K562 (cell line): Measurements from ENCODE around the gene POP5. TPM values are rescaled to one million over a fixed set of nuclear protein-coding genes. Genes with fewer than 3 reads are reported as not detected.

Source experiments
- ATF1 ChIP-seq, 2 experiments: fragments of 450-650 bp in 1 of 2; IDR thresholded peaks; 2 replicates each; pipeline ENCODE4 v1.6.1; 2016; ENCODE audit warnings: missing compliant biosample characterization in 1 of 2, missing genetic modification characterization in 1 of 2
- CBX3 ChIP-seq, 2 experiments: IDR thresholded peaks; 1 replicate in 1 of 2; 2 replicates in 1 of 2; pipeline ENCODE4 v1.6.1; 2012; ENCODE audit warnings: inconsistent platforms in 2 of 2, low read length in 2 of 2, borderline replicate concordance in 1 of 2, control low read depth in 1 of 2
- DPF2 ChIP-seq: fragments of 450-650 bp; IDR thresholded peaks from 2 replicates; pipeline ENCODE4 v1.6.1; 2016
- EGR1 ChIP-seq: fragments of 450-650 bp; conservative IDR thresholded peaks from 2 replicates; pipeline ENCODE4 v1.6.1; 2017; ENCODE audit warnings: mild to moderate bottlenecking
- FOXJ3 ChIP-seq: sonication (generic); formaldehyde crosslinking; IDR thresholded peaks from 2 replicates; pipeline ENCODE4 v1.4.0; 2020; ENCODE audit warnings: mild to moderate bottlenecking, missing genetic modification reagents
- HMG20B ChIP-seq: fragments of 250-450 bp; sonication (Bioruptor Pico); IDR thresholded peaks from 2 replicates; pipeline ENCODE4 v1.5.0; 2021; ENCODE audit warnings: mild to moderate bottlenecking
- KDM5B ChIP-seq: fragments of 200-600 bp; sonication (generic); IDR thresholded peaks from 2 replicates; pipeline ENCODE4 v1.6.1; 2012; ENCODE audit warnings: low read depth, mild to moderate bottlenecking, moderate library complexity, low read length, control low read depth, inconsistent platforms; ENCODE audit not compliant: insufficient replicate concordance
- KHSRP ChIP-seq: fragments of 450-650 bp; IDR thresholded peaks from 2 replicates; pipeline ENCODE4 v1.6.1; 2017
- MEF2A ChIP-seq: IDR thresholded peaks from 2 replicates; pipeline ENCODE4 v1.6.1; 2011; ENCODE audit warnings: low read depth, mild to moderate bottlenecking, low read length, moderate library complexity; ENCODE audit not compliant: control insufficient read depth
- NR2C1 ChIP-seq, 2 experiments: fragments of 450-650 bp; IDR thresholded peaks; 2 replicates each; pipeline ENCODE4 v1.6.1; 2017; ENCODE audit warnings: mild to moderate bottlenecking in 2 of 2, antibody characterized with exemption in 1 of 2, inconsistent platforms in 1 of 2, missing compliant biosample characterization in 1 of 2, missing genetic modification characterization in 1 of 2
- POLR2A ChIP-seq: fragments of 450-650 bp; conservative IDR thresholded peaks from 2 replicates; pipeline ENCODE4 v1.6.1; 2016
- SMARCA4 ChIP-seq: fragments of 450-650 bp; IDR thresholded peaks from 2 replicates; pipeline ENCODE4 v1.6.1; 2016
- SP2 ChIP-seq: IDR thresholded peaks from 2 replicates; pipeline ENCODE4 v1.6.1; 2011; ENCODE audit warnings: mild to moderate bottlenecking, low read depth, low read length, moderate library complexity; ENCODE audit not compliant: poor library complexity, severe bottlenecking; ENCODE audit errors: extremely low read depth
- SRSF9 ChIP-seq: fragments of 200-400 bp; formaldehyde crosslinking; IDR thresholded peaks from 2 replicates; pipeline ENCODE4 v1.6.1; 2017; ENCODE audit warnings: low read depth, low read length, borderline replicate concordance
- TCF7 ChIP-seq: sonication (generic); IDR thresholded peaks from 2 replicates; pipeline ENCODE4 v1.6.1; 2016; ENCODE audit warnings: antibody characterized with exemption, borderline replicate concordance
- ZKSCAN8 ChIP-seq: fragments of 200-800 bp; sonication (Bioruptor generic); IDR thresholded peaks from 2 replicates; pipeline ENCODE4 v1.6.1; 2016; ENCODE audit warnings: missing genetic modification characterization, missing compliant biosample characterization
- polyA plus RNA-seq, 8 experiments: library from polyadenylated mRNA; depleted of rRNA in 4 of 8; stranded (reverse) in 5 of 8; unstranded in 3 of 8; fragments of >200 nt; fragmentation: Nextera tagmentation in 2 of 8; fragmentation: Illumina TruSeq in 1 of 8; extraction: Ambion mirVana in 2 of 8; extraction: Trizol in 1 of 8; gene quantifications; 2 replicates each; pipeline versions ENCODE4 v1.2.1 to v1.2.3, GENCODE V29; 2011 to 2014; ENCODE audit warnings: inconsistent platforms in 1 of 8, missing spikeins in 1 of 8
- total RNA-seq, 7 experiments: library from RNA; depleted of rRNA in 6 of 7; stranded (reverse); fragments of >200 nt in 6 of 7; fragmentation: Illumina TruSeq in 2 of 7; extraction: Trizol in 2 of 7; gene quantifications; 2 replicates each; pipeline versions ENCODE4 v1.2.1 to v1.2.3, GENCODE V29; 2011 to 2021; ENCODE audit warnings: low replicate concordance in 1 of 7
- TF ChIP-seq, protein P1 (sequence below), 3 experiments: IDR thresholded peaks in 2 of 3; conservative IDR thresholded peaks in 1 of 3; 2 replicates each; pipeline ENCODE4 v1.5.1; 2011 to 2012; ENCODE audit warnings: low read length in 3 of 3, mild to moderate bottlenecking in 3 of 3, control low read depth in 2 of 3, improper control_type of control experiment in 1 of 3, inconsistent platforms in 1 of 3, low read depth in 1 of 3, mixed read lengths in 1 of 3, moderate library complexity in 1 of 3; ENCODE audit not compliant: insufficient read depth in 2 of 3
- TF ChIP-seq, protein P2 (sequence below): fragments of 450-650 bp; formaldehyde crosslinking; IDR thresholded peaks from 2 replicates; pipeline ENCODE4 v1.4.0; 2020; ENCODE audit warnings: mild to moderate bottlenecking, moderate library complexity
- TF ChIP-seq, protein P3 (sequence below): fragments of 250-450 bp; sonication (Bioruptor Pico); IDR thresholded peaks from 2 replicates; pipeline ENCODE4 v1.4.0; 2020; ENCODE audit warnings: mild to moderate bottlenecking, moderate library complexity, borderline replicate concordance
- TF ChIP-seq, protein P4 (sequence below), 2 experiments: fragments of 450-650 bp; conservative IDR thresholded peaks; 2 replicates each; pipeline ENCODE4 v1.6.1; 2017; ENCODE audit warnings: mild to moderate bottlenecking in 2 of 2, moderate library complexity in 2 of 2
- TF ChIP-seq, protein P5 (sequence below): fragments of 450-650 bp; IDR thresholded peaks from 2 replicates; pipeline ENCODE4 v1.6.1; 2016; ENCODE audit warnings: low read depth, mild to moderate bottlenecking, moderate library complexity

POP5 gene
- total and polyA plus RNA-seq, 9 of the 15 experiments (the other 6 are each of a cell fraction or from before 2014, with no cell fraction given), result 57.5 to 253 (median 73.8) TPM

DNA sequence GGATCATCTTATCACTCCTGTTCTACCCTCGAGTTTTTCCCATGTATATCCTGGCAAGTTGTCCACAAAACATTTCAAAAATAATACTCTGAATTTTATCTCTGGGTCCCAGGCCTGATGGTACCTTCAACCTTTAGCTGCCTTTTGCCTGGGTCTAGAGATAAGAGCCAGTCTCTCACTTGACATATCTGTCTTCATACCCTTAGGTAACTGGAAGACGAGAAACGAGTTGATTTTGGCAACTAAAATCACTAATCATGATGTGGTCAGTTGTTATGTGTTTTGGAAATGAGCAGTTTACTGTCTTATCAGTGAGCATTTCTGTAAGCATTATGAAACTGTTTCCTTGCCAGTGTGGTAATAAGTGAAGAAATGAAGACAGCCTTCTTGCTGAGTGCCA, 40.8 kb downstream of the POP5 start (continued):
- TF ChIP-seq NR2C1 (IDR thresholded peaks at IDR 0.05) (peak; percentile 68), NR2C1 (tag; IDR thresholded peaks at IDR 0.05) (peak; percentile 83), DPF2 (peak; percentile 99), FOXJ3 (CRISPR knock-in tag) (no peak), KDM5B (no peak), MEF2A (no peak), HMG20B (CRISPR knock-in tag) (no peak), POLR2A (no peak), SMARCA4 (peak; percentile 99), ZKSCAN8 (CRISPR knock-in tag) (peak; percentile 83), KHSRP (peak; percentile 89), SRSF9 (no peak), EGR1 (no peak), CBX3 (IDR thresholded peaks at IDR 0.05; ENCODE audit: borderline replicate concordance in 1 of 2, low read length in 2 of 2) (peak in 1 of 2 experiments; percentile 37; a peak in 1 of 3 replicates), TCF7 (no peak), SP2 (no peak), ATF1 (CRISPR knock-in tag; IDR thresholded peaks at IDR 0.05) (no peak), ATF1 (tag; IDR thresholded peaks at IDR 0.05) (peak; percentile 71)
- TF ChIP-seq, protein P1, sequence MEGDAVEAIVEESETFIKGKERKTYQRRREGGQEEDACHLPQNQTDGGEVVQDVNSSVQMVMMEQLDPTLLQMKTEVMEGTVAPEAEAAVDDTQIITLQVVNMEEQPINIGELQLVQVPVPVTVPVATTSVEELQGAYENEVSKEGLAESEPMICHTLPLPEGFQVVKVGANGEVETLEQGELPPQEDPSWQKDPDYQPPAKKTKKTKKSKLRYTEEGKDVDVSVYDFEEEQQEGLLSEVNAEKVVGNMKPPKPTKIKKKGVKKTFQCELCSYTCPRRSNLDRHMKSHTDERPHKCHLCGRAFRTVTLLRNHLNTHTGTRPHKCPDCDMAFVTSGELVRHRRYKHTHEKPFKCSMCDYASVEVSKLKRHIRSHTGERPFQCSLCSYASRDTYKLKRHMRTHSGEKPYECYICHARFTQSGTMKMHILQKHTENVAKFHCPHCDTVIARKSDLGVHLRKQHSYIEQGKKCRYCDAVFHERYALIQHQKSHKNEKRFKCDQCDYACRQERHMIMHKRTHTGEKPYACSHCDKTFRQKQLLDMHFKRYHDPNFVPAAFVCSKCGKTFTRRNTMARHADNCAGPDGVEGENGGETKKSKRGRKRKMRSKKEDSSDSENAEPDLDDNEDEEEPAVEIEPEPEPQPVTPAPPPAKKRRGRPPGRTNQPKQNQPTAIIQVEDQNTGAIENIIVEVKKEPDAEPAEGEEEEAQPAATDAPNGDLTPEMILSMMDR (IDR thresholded peaks at IDR 0.05 in 2 of 3, conservative IDR thresholded peaks at IDR 0.05 in 1 of 3; ENCODE audit: insufficient read depth in 2 of 3, low read depth in 1 of 3, low read length in 3 of 3), result no peak
- TF ChIP-seq, protein P2, sequence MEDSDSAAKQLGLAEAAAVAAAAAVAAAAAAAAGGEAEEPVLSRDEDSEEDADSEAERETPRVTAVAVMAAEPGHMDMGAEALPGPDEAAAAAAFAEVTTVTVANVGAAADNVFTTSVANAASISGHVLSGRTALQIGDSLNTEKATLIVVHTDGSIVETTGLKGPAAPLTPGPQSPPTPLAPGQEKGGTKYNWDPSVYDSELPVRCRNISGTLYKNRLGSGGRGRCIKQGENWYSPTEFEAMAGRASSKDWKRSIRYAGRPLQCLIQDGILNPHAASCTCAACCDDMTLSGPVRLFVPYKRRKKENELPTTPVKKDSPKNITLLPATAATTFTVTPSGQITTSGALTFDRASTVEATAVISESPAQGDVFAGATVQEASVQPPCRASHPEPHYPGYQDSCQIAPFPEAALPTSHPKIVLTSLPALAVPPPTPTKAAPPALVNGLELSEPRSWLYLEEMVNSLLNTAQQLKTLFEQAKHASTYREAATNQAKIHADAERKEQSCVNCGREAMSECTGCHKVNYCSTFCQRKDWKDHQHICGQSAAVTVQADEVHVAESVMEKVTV (CRISPR knock-in tag), result no peak
- TF ChIP-seq, protein P3, sequence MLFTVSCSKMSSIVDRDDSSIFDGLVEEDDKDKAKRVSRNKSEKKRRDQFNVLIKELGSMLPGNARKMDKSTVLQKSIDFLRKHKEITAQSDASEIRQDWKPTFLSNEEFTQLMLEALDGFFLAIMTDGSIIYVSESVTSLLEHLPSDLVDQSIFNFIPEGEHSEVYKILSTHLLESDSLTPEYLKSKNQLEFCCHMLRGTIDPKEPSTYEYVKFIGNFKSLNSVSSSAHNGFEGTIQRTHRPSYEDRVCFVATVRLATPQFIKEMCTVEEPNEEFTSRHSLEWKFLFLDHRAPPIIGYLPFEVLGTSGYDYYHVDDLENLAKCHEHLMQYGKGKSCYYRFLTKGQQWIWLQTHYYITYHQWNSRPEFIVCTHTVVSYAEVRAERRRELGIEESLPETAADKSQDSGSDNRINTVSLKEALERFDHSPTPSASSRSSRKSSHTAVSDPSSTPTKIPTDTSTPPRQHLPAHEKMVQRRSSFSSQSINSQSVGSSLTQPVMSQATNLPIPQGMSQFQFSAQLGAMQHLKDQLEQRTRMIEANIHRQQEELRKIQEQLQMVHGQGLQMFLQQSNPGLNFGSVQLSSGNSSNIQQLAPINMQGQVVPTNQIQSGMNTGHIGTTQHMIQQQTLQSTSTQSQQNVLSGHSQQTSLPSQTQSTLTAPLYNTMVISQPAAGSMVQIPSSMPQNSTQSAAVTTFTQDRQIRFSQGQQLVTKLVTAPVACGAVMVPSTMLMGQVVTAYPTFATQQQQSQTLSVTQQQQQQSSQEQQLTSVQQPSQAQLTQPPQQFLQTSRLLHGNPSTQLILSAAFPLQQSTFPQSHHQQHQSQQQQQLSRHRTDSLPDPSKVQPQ (CRISPR knock-in tag), result no peak
- TF ChIP-seq, protein P4, sequence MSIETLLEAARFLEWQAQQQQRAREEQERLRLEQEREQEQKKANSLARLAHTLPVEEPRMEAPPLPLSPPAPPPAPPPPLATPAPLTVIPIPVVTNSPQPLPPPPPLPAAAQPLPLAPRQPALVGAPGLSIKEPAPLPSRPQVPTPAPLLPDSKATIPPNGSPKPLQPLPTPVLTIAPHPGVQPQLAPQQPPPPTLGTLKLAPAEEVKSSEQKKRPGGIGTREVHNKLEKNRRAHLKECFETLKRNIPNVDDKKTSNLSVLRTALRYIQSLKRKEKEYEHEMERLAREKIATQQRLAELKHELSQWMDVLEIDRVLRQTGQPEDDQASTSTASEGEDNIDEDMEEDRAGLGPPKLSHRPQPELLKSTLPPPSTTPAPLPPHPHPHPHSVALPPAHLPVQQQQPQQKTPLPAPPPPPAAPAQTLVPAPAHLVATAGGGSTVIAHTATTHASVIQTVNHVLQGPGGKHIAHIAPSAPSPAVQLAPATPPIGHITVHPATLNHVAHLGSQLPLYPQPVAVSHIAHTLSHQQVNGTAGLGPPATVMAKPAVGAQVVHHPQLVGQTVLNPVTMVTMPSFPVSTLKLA (conservative IDR thresholded peaks at IDR 0.05), result peak in 1 of 2 experiments; percentile 74; a peak in 3 of 4 replicates
- TF ChIP-seq, protein P5, sequence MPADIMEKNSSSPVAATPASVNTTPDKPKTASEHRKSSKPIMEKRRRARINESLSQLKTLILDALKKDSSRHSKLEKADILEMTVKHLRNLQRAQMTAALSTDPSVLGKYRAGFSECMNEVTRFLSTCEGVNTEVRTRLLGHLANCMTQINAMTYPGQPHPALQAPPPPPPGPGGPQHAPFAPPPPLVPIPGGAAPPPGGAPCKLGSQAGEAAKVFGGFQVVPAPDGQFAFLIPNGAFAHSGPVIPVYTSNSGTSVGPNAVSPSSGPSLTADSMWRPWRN, result peak; percentile 94
